ENCODE data around the gene CCDC110. TPM values are rescaled to one million over a fixed set of nuclear protein-coding genes. Genes with fewer than 3 reads are reported as not detected.
A peak's percentile ranks its signal among the peaks of the same experiment; 100 is the strongest.

Gene CCDC110
- total and polyA plus RNA-seq, 2 of the 4 experiments (the other 2 are of a cell fraction): 0.46 to 0.90 TPM

DNA sequence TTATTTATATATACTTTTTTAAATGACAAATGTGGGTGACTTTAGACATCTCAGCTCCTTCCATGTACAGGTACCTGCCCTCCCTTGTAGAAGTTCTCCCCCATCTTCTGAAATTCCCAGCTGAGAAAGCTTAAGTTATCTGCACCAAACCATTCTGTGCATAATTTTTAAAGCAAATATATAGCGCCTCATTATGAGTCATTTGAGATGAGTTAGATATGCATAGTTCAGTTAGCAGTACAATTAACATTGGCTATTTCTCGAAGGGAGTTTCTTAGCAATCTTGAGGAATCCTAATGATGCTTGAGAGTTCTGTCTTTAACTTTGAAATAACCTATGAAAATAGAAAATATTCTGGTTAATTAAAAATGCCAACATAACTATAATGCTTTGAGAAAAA is 26.3 kb downstream of the CCDC110 start:
- no peak overlapping the region for H2AK5ac ChIP-seq (ENCODE audit: low read depth, low read length)
- H3K4me2 ChIP-seq (ENCODE audit: low read depth, low read length): no peak overlapping the region
- no peak overlapping the region for H2BK15ac ChIP-seq (ENCODE audit: low read depth, low read length)
- H3K27me3 ChIP-seq (ENCODE audit: control insufficient read depth, insufficient read depth, low read length): no peaks in the 10 kb centered on the region
- no TSS peak for BruUV-seq (replicated peaks)
- no peak overlapping the region for H4K8ac ChIP-seq (ENCODE audit: low read depth in 2 of 2, low read length in 2 of 2)
- ATAC-seq (ENCODE audit: low read depth) (no peak), DNase-seq (peak; percentile 3)
- no peaks in the 10 kb centered on the region for H3K4me1 ChIP-seq (ENCODE audit: control insufficient read depth, insufficient read depth, low read length)
- dilution Hi-C loops (cut with HindIII; ENCODE audit: low sequenced_read_pairs, unreplicated experiment) (no loop called here), in situ Hi-C loops (cut with MboI; ENCODE audit: low sequenced_read_pairs) (no loop called here), intact Hi-C loops (cut with micrococcal nuclease) (no loop called here)
- H3K79me1 ChIP-seq (ENCODE audit: low read depth in 1 of 2, low read length in 2 of 2): no peaks in the 10 kb centered on the region
- no peak overlapping the region for H3K56ac ChIP-seq (ENCODE audit: extremely low read depth, insufficient read depth, low read length)
- H3K23ac ChIP-seq (ENCODE audit: low read depth, low read length): no peak overlapping the region
- no peak overlapping the region for H2BK120ac ChIP-seq (ENCODE audit: low read depth, low read length)
- H2BK20ac ChIP-seq (ENCODE audit: low read depth, low read length): no peak overlapping the region
- no peak overlapping the region for H3K27ac ChIP-seq (ENCODE audit: insufficient read depth, low read length)
- no peak overlapping the region for H3K4me3 ChIP-seq (ENCODE audit: insufficient read depth, low read depth, low read length)
- WGBS, 2 experiments (ENCODE audit: extremely low coverage in 2 of 2, insufficient read length in 1 of 2): no CpG with 5 or more reads among the region's 2 CpGs
- H3K14ac ChIP-seq (replicated peaks; ENCODE audit: low read depth, low read length): no peak overlapping the region
- H3K36me3 ChIP-seq (ENCODE audit: control insufficient read depth, insufficient read depth, low read length): no peaks in the 10 kb centered on the region
- no peak overlapping the region for H4K5ac ChIP-seq (ENCODE audit: low read depth, low read length)
- POLR2A ChIA-PET (ENCODE audit: unreplicated experiment): no interaction called here
- H4K20me1 ChIP-seq (ENCODE audit: insufficient read depth, low read length): no peaks in the 10 kb centered on the region
- CTCF ChIA-PET: no interaction called here
- H2AK9ac ChIP-seq (replicated peaks; ENCODE audit: low read depth, low read length, poor library complexity): no peak overlapping the region
- no peak overlapping the region for H3K9ac ChIP-seq (ENCODE audit: low read depth, low read length)
- H2BK5ac ChIP-seq (ENCODE audit: low read depth, low read length, poor library complexity, severe bottlenecking): no peak overlapping the region
- TF ChIP-seq RFX5 (IDR thresholded peaks at IDR 0.05; ENCODE audit: low read depth, low read length) (no peak), FOS (IDR thresholded peaks at IDR 0.05; ENCODE audit: low read depth, low read length) (no peak), MXI1 (IDR thresholded peaks at IDR 0.05; ENCODE audit: borderline replicate concordance, low read depth, low read length) (no peak), USF2 (IDR thresholded peaks at IDR 0.05; ENCODE audit: low read depth, low read length) (no peak), MAZ (IDR thresholded peaks at IDR 0.05; ENCODE audit: borderline replicate concordance, low read depth, low read length) (no peak), POLR2A (IDR thresholded peaks at IDR 0.05; ENCODE audit: low read depth, low read length) (no peak), NFE2L2 (IDR thresholded peaks at IDR 0.05; ENCODE audit: low read depth, low read length) (no peak), MAFK (IDR thresholded peaks at IDR 0.05; ENCODE audit: low read depth, low read length) (no peak), CHD1 (IDR thresholded peaks at IDR 0.05; ENCODE audit: low read depth, low read length) (no peak), CEBPB (IDR thresholded peaks at IDR 0.05; ENCODE audit: low read depth, low read length) (no peak), BHLHE40 (IDR thresholded peaks at IDR 0.05; ENCODE audit: low read depth, low read length) (no peak), RCOR1 (IDR thresholded peaks at IDR 0.05; ENCODE audit: insufficient replicate concordance, low read length) (no peak), SMC3 (IDR thresholded peaks at IDR 0.05; ENCODE audit: low read depth, low read length) (no peak), RAD21 (IDR thresholded peaks at IDR 0.05; ENCODE audit: low read length) (no peak)
- TF ChIP-seq, protein P1, sequence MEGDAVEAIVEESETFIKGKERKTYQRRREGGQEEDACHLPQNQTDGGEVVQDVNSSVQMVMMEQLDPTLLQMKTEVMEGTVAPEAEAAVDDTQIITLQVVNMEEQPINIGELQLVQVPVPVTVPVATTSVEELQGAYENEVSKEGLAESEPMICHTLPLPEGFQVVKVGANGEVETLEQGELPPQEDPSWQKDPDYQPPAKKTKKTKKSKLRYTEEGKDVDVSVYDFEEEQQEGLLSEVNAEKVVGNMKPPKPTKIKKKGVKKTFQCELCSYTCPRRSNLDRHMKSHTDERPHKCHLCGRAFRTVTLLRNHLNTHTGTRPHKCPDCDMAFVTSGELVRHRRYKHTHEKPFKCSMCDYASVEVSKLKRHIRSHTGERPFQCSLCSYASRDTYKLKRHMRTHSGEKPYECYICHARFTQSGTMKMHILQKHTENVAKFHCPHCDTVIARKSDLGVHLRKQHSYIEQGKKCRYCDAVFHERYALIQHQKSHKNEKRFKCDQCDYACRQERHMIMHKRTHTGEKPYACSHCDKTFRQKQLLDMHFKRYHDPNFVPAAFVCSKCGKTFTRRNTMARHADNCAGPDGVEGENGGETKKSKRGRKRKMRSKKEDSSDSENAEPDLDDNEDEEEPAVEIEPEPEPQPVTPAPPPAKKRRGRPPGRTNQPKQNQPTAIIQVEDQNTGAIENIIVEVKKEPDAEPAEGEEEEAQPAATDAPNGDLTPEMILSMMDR (conservative IDR thresholded peaks at IDR 0.05; ENCODE audit: low read depth, low read length): no peak
- TF ChIP-seq, protein P2, sequence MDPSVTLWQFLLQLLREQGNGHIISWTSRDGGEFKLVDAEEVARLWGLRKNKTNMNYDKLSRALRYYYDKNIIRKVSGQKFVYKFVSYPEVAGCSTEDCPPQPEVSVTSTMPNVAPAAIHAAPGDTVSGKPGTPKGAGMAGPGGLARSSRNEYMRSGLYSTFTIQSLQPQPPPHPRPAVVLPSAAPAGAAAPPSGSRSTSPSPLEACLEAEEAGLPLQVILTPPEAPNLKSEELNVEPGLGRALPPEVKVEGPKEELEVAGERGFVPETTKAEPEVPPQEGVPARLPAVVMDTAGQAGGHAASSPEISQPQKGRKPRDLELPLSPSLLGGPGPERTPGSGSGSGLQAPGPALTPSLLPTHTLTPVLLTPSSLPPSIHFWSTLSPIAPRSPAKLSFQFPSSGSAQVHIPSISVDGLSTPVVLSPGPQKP (IDR thresholded peaks at IDR 0.05; ENCODE audit: borderline replicate concordance, low read depth, low read length): no peak
- H3K9me3 ChIP-seq (ENCODE audit: control insufficient read depth, insufficient read depth, low read length): no peaks in the 10 kb centered on the region
- H4K91ac ChIP-seq (ENCODE audit: insufficient read depth, low read depth, low read length): no peak overlapping the region
- H3K4ac ChIP-seq (ENCODE audit: low read depth, low read length): no peak overlapping the region
- no peak overlapping the region for H3K18ac ChIP-seq (ENCODE audit: low read depth, low read length)
- H2AFZ ChIP-seq (replicated peaks; ENCODE audit: low read length, poor library complexity): no peak overlapping the region
- no peaks in the 10 kb centered on the region for H3K9me1 ChIP-seq (ENCODE audit: insufficient read depth, low read length)
